GM23248 (cell line): ENCODE results near the gene FKTN. TPM values are rescaled to one million over a fixed set of nuclear protein-coding genes. Genes with fewer than 3 reads are reported as not detected.
A peak's percentile ranks its signal among the peaks of the same experiment; 100 is the strongest.

ENCODE experiments used
- DNase-seq: peaks from one replicate; pipeline ENCODE4 v3.0.0-alpha.2; 2015
- H2AFZ ChIP-seq: fragments of 200-600 bp; sonication (generic); 2 replicates; pipeline ENCODE4 v1.6.1; 2016; ENCODE audit warnings: antibody characterized with exemption
- H3F3A ChIP-seq: fragments of 200-600 bp; sonication (generic); 2 replicates; pipeline ENCODE4 v1.6.1; 2016; ENCODE audit warnings: mild to moderate bottlenecking, antibody characterized with exemption, mixed run types; ENCODE audit not compliant: insufficient read depth
- H3K27ac ChIP-seq: fragments of 200-600 bp; sonication (generic); 2 replicates; pipeline ENCODE4 v1.5.1; 2016; ENCODE audit warnings: mild to moderate bottlenecking
- H3K27me3 ChIP-seq: fragments of 200-600 bp; sonication (generic); replicated peaks from 2 replicates; pipeline ENCODE4 v1.6.1; 2016; ENCODE audit warnings: mild to moderate bottlenecking; ENCODE audit not compliant: insufficient read depth
- H3K36me3 ChIP-seq: fragments of 200-600 bp; sonication (generic); 2 replicates; pipeline ENCODE4 v1.6.1; 2016; ENCODE audit warnings: low read depth, mild to moderate bottlenecking
- H3K4me1 ChIP-seq: fragments of 200-600 bp; sonication (generic); 2 replicates; pipeline ENCODE4 v1.6.1; 2016; ENCODE audit warnings: mild to moderate bottlenecking; ENCODE audit not compliant: insufficient read depth
- H3K4me2 ChIP-seq: fragments of 200-600 bp; sonication (generic); one replicate; pipeline ENCODE4 v1.6.1; 2016; ENCODE audit warnings: mild to moderate bottlenecking; ENCODE audit not compliant: unreplicated experiment
- H3K4me3 ChIP-seq: fragments of 200-600 bp; sonication (generic); 2 replicates; pipeline ENCODE4 v1.5.1; 2016; ENCODE audit warnings: mild to moderate bottlenecking
- H3K79me2 ChIP-seq: fragments of 200-600 bp; sonication (generic); 2 replicates; pipeline ENCODE4 v1.6.1; 2016; ENCODE audit warnings: mild to moderate bottlenecking; ENCODE audit not compliant: insufficient read depth
- H3K9ac ChIP-seq: fragments of 200-600 bp; sonication (generic); 2 replicates; pipeline ENCODE4 v1.6.1; 2016; ENCODE audit warnings: mild to moderate bottlenecking
- H3K9me2 ChIP-seq: fragments of 200-600 bp; sonication (generic); 2 replicates; pipeline ENCODE4 v1.6.1; 2016; ENCODE audit warnings: mixed run types, mild to moderate bottlenecking, moderate library complexity; ENCODE audit not compliant: insufficient read depth
- H3K9me3 ChIP-seq: fragments of 200-600 bp; sonication (generic); one replicate; pipeline ENCODE4 v1.6.1; 2017; ENCODE audit warnings: low read depth
- H4K20me1 ChIP-seq: fragments of 200-600 bp; sonication (generic); 2 replicates; pipeline ENCODE4 v1.6.0; 2016; ENCODE audit not compliant: insufficient read depth
- EZH2 ChIP-seq: fragments of 200-600 bp; sonication (generic); IDR thresholded peaks from 2 replicates; pipeline ENCODE4 v1.6.1; 2018; ENCODE audit warnings: antibody characterized with exemption, mild to moderate bottlenecking; ENCODE audit not compliant: insufficient read depth, poor library complexity, severe bottlenecking
- EZH2phosphoT487 ChIP-seq: fragments of 200-600 bp; sonication (generic); IDR thresholded peaks from 2 replicates; pipeline ENCODE4 v1.6.1; 2018; ENCODE audit warnings: antibody characterized with exemption, moderate library complexity, mild to moderate bottlenecking, low read depth; ENCODE audit not compliant: insufficient read depth
- WGBS, 2 experiments: methylation state at CpG; one replicate each; pipeline ENCODE4 v1.1.6; 2015 to 2017; ENCODE audit warnings: low lambda C conversion rate in 2 of 2, low coverage in 1 of 2; ENCODE audit errors: missing lambda C conversion rate in 2 of 2; 5-methylcytosine and 5-hydroxymethylcytosine counted together
- in situ Hi-C: fragments of 300-500 bp; cut with MboI; formaldehyde crosslinking; loops from 2 replicates; pipeline ENCODE4 v1.15.0; 2020
- polyA plus RNA-seq: library from polyadenylated mRNA; unstranded; fragments of >200 nt; fragmentation: Nextera tagmentation; extraction: Ambion mirVana; gene quantifications from 2 replicates; pipeline ENCODE4 v1.2.1, GENCODE V29; 2016
- total RNA-seq: library from RNA; depleted of rRNA; stranded (reverse); fragments of >200 nt; shearing (Covaris generic); gene quantifications from 2 replicates; pipeline ENCODE4 v1.2.3, GENCODE V29; 2014

FKTN gene
- total and polyA plus RNA-seq, 2 experiments from 2014 or later, result 13.9 to 40.7 TPM

GRCh38 chr9:105608721-105609598 lies 51.0 kb downstream of the FKTN start:
- no peak overlapping the region for H3K4me2 ChIP-seq
- no peaks in the 10 kb centered on the region for H4K20me1 ChIP-seq
- DNase-seq, result peak; percentile 76
- in situ Hi-C loops, result no loop called here
- H2AFZ ChIP-seq, result no peak overlapping the region
- H3F3A ChIP-seq, result no peaks in the 10 kb centered on the region
- no peaks in the 10 kb centered on the region for H3K9me2 ChIP-seq
- no peak overlapping the region for H3K9ac ChIP-seq
- WGBS, 2 experiments, result 34% methylated on average over 6 of the region's 6 CpGs
- no peaks in the 10 kb centered on the region for H3K36me3 ChIP-seq
- no peak overlapping the region for H3K4me3 ChIP-seq
- H3K4me1 ChIP-seq, result no peaks in the 10 kb centered on the region
- no peaks in the 10 kb centered on the region for H3K9me3 ChIP-seq
- TF ChIP-seq EZH2 (no peak), EZH2phosphoT487 (no peak)
- no peak overlapping the region for H3K27ac ChIP-seq
- H3K27me3 ChIP-seq, result no peaks in the 10 kb centered on the region
- no peaks in the 10 kb centered on the region for H3K79me2 ChIP-seq

- H3F3A ChIP-seq, result no peaks in the 10 kb centered on the region
- no peaks in the 10 kb centered on the region for H3K9me2 ChIP-seq
- H3K4me2 ChIP-seq, result no peak overlapping the region
- no peaks in the 10 kb centered on the region for H4K20me1 ChIP-seq
- H3K4me3 ChIP-seq, result no peak overlapping the region
- in situ Hi-C loops, result no loop called here
- H3K79me2 ChIP-seq, result no peaks in the 10 kb centered on the region
- no peak overlapping the region for H3K27ac ChIP-seq
- H2AFZ ChIP-seq, result no peak overlapping the region
- H3K9me3 ChIP-seq, result no peaks in the 10 kb centered on the region
- no peak overlapping the region for H3K9ac ChIP-seq
- H3K36me3 ChIP-seq, result no peaks in the 10 kb centered on the region; the same call in 1 of the 2 replicates
- H3K4me1 ChIP-seq, result no peaks in the 10 kb centered on the region
- DNase-seq, result no peak
- no peaks in the 10 kb centered on the region for H3K27me3 ChIP-seq
- TF ChIP-seq EZH2, result no peak
- no peak for TF ChIP-seq EZH2phosphoT487
- 97 to 100% methylated on average over 2 of the region's 2 CpGs for WGBS, 2 experiments
These were observed 63.1 kb downstream of the FKTN start for GRCh38 chr9:105621001-105621400.

DNA sequence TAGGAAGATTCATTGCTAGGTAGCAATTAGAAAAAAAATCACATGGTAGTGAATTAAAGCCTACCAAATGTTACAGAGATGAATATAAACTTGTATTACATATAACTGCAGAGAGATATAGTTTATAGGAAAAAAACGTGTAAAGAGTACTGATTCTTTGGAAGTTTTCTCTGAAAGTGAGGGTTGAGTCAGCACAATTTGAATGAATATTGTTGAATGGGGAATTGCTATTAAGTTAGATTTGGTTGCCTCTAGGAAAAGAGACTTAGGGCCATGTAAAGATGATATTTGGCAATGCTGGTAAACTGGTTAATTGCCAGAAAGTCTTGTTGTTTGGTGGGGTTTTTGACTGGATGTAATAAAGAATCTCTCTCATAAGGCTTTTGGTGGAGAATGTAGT lies 67.2 kb downstream of the FKTN start:
- Histone ChIP-seq H3K9me3 (no peaks in the 10 kb centered on the region), H3K27me3 (no peaks in the 10 kb centered on the region), H3F3A (no peaks in the 10 kb centered on the region), H3K4me3 (no peak overlapping the region), H3K79me2 (no peaks in the 10 kb centered on the region), H3K36me3 (peaks cover 7% of the 10 kb centered on the region; the same call in 1 of the 2 replicates), H4K20me1 (no peaks in the 10 kb centered on the region), H2AFZ (no peak overlapping the region), H3K27ac (no peak overlapping the region), H3K4me2 (no peak overlapping the region), H3K9me2 (no peaks in the 10 kb centered on the region), H3K4me1 (no peaks in the 10 kb centered on the region), H3K9ac (no peak overlapping the region)
- WGBS, 2 experiments, result 60 to 62% methylated on average over 1 of the region's 1 CpG
- no peak for TF ChIP-seq EZH2phosphoT487
- in situ Hi-C loops, result no loop called here
- DNase-seq, result no peak

DNA sequence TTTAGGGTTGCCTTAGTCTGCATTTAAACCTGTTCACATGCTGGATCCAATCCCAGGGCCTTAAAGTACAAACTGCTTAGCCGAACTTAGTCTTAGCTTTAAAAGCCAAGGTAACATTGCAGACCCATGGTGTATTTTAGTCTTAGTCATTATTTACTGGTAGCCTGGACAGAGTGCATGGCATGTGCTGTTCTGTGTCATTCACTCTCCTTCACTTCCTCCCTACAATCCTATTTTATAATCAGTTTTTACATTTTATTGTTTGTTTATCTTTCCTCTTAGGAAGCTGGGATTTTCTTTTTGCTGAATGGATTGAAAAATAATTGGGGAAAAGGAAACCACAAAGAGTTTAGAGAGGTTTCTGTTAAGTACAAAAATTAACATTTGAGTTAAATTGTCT lies 74.9 kb downstream of the FKTN start:
- H3K4me1 ChIP-seq, result no peaks in the 10 kb centered on the region
- H3K9me2 ChIP-seq, result no peaks in the 10 kb centered on the region
- in situ Hi-C loops, result no loop called here
- H3K4me2 ChIP-seq, result no peak overlapping the region
- no peak for DNase-seq
- no peak overlapping the region for H3K27ac ChIP-seq
- TF ChIP-seq EZH2phosphoT487 (no peak), EZH2 (no peak)
- H3K4me3 ChIP-seq, result no peak overlapping the region
- H3K27me3 ChIP-seq, result no peaks in the 10 kb centered on the region
- H3K36me3 ChIP-seq, result peaks cover 7% of the 10 kb centered on the region; the same call in 1 of the 2 replicates
- no peaks in the 10 kb centered on the region for H3K9me3 ChIP-seq
- WGBS, 2 experiments, result 93 to 100% methylated on average over 1 of the region's 1 CpG
- H3F3A ChIP-seq, result no peaks in the 10 kb centered on the region
- H2AFZ ChIP-seq, result no peak overlapping the region
- H4K20me1 ChIP-seq, result no peaks in the 10 kb centered on the region
- no peak overlapping the region for H3K9ac ChIP-seq
- H3K79me2 ChIP-seq, result no peaks in the 10 kb centered on the region
